HG03432 (cell line): ENCODE results near the gene PDSS1.

Experiments
- ATAC-seq: cut with Tn5 transposase; IDR thresholded peaks from one replicate; pipeline ENCODE4 v1.9.1; 2021; ENCODE audit warnings: mild to moderate bottlenecking, moderate library complexity; ENCODE audit not compliant: unreplicated experiment

Gene PDSS1

DNA sequence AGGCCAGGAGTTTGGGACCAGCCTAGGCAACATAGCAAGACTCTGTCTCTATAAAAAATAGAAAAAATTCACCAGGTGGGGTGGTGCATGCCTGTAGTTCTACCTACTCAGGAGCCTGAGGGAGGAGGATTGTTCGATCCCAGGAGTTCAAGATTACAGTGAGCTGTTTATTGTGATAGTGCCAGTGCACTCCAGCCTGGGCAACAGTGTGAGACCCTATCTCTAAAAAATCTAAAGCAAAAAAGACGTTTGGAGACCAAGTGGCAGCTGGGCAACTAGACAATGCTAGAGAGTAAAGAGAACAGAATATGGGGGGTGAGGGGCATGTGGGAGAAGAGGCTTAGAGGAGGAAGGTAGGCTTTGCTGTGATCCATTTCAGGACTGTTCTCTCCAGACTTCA, 1.4 kb downstream of the PDSS1 start:
- no peak for ATAC-seq

DNA sequence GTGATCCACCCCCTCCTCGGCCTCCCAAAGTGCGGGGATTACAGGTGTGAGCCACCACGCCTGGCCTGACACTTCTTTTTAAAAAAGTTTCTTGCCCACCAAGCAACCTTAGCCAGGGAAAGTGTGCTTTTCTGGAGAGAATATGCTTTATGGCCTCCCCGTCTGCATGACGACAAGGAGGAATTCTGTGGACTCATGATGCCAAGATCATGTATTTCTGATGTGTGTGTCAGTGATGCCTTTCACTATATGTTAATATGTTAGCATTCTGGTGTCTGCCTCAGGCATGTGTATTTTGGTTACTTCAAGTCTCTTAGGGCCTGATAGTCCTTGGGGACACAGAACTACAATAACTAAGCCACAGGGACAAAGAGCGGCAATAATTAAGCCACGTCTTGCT, 2.1 kb downstream of the PDSS1 start:
- ATAC-seq = no peak

DNA sequence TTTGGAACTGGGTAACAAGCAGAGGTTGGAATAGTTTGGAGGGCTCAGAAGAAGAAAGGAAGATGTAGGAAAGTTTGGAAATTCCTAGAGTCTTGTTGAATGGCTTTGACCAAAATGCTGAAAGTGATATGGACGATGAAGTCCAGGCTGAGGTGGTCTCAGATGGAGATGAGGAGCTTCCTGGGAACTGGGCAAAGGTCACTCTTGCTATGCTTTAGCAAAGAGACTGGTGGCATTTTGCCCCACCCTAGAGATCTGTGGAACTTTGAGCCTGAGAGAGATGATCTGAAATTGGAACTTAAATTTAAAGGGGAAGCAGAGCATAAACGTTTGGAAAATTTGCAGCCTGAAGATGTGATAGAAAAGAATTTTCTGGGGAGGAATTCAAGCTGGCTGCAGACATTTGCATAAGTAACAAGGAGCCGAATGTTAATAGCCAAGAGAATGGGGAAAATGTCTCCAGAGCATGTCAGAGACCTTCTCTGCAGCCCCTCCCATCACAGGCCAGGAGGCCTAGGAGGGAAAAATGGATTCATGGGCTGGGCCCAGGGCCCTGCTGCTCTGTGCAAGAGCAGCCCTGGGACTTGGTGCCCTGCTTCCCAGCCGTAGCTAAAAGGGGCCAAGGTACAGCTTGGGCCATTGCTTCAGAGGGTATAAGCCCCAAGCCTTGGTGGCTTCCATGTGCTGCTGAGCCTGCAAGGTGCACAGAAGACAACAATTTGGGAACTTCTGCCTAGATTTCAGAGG, 3.6 kb downstream of the PDSS1 start:
- no peak for ATAC-seq

DNA sequence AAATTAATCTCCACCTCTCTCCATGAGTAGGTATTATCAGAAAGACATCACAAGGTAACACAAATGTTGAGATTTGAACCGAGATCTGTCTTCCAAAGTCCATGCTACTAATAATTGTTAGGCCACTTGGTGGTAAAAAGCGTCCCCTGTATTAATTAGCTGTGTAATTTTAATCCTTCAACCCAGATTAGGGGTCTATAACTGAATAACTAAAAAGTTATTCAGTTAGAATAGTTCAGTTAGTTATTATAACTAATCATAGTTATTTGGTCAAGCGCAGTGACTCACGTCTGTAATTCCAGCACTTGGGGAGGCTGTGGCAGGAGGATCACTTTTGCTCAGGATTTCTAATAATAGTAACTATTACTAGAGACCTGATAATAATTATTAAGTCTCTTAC, 5.6 kb downstream of the PDSS1 start:
- ATAC-seq = no peak

DNA sequence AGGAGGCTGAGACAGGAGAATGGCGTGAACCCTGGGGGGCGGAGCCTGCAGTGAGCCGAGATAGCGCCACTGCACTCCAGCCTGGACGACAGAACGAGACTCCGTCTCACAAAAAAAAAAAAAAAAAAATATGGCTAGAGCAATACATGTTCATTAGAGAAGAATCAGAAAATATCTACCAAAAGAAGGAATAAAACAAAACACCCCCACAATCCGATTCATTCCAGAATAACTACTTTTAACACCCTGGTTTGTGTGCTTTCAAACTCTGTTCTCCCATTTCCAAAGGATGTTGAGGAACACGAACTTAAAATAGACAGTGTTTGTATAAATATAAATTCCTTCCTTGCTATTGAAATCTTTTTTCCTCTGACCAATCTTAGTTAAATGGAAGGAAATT, 6.5 kb downstream of the PDSS1 start:
- no peak for ATAC-seq

DNA sequence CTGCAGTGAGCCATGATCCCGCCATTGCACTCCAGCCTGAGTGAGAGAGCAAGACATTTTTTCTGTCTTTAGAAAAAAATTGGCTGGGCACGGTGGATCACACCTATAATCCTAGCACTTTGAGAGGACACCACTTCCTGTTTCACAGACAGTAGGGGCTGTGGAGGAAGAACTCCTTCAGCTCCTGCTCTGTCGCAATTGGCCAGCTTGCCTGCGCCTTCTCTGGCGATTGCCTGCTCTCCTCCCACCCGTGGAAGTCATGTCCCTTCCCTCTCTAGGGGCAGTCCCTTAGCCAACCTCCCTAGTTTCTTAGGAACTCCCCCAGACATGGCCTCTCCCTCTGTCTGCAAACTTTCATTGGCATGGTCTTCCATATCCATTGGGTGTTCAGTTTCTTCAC, 8.7 kb downstream of the PDSS1 start:
- no peak for ATAC-seq

DNA sequence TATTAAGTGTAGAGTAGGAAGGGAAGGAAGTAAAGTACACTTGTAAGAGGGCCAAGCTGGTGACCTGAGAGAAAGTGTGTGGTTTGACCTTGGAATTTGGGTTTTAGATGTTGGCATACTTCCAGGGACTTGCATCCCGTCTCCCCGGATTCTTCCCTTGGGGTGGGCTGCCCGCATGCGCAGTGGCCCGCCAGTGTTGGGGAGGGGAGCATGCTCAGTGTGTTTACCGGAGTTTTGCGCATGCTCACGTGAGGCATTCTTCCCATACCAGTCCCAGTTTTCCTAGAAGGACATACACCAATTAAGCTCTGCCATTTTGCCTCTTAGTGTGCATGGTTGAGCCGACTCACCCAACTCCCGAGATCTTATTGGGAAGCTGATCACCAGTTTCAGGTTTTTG, 9.4 kb downstream of the PDSS1 start:
- ATAC-seq = no peak

DNA sequence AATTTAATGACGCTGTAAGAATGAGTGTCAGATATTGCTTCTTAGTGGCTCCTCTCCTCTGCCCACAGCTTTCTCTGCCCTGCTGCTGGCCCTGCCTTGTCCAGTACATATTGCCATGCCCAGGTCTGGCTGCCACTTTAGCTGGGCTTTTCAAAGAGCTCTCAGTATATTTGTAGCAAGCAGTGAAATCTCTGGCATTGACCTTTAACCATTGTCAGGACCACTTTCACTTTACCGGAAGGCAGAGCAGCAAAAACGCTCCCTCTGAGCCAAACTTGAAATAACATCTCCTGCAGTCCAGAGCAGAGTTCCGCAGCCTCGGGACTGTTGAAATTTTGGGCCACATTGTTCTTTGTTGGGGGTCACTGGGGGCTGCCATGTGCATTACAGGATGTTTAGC, 13.8 kb downstream of the PDSS1 start:
- no peak for ATAC-seq

DNA sequence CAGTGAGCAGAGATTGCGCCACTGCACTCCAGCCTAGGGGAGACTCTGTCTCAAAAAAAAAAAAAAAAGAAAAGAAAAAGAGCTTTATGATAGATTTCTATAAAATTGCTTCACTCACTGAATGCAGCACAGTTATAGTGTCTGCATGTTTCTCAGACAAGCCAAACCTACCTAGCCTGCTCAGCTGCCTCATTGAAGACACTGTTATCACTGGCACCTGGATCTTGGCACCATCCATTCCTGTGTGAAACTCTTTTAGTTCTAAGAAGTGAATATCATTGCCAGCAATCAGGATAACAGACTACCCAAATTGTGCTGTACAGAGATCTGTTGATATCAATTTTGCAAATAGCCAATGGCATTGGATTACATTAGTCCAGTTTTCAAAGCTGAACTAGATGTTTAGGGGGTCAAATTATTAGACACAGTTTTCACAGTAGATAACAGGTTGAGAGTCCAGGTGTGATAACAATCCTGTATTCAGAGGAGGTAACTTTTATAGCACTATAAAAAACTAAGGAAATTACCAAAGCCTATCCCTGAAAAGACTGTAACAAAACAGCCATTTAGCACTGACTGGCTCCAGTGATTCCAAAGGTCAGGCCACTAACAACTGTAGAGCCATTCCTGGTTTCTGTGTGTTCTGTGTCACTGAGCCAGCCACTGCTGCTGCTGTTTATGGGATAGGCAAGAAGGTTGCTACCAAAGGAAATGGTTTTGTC, 17.1 kb downstream of the PDSS1 start:
- no peak for ATAC-seq

DNA sequence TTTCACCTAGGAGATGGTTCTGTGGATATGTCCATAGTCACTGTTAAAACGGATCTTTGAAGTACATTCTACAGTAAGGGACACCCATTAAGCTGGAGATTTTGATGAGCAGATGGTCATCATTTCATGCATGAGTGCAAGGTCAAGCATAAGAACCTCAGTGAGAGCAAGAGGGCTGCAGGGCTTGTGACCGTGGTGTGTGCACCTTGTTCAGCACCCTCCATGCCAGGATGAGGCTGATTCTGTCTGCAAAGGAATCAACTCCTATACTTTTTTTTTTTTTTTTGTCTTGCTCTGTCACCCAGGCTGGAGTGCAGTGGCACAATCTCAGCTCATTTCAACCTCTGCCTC, 17.6 kb downstream of the PDSS1 start:
- ATAC-seq = no peak

DNA sequence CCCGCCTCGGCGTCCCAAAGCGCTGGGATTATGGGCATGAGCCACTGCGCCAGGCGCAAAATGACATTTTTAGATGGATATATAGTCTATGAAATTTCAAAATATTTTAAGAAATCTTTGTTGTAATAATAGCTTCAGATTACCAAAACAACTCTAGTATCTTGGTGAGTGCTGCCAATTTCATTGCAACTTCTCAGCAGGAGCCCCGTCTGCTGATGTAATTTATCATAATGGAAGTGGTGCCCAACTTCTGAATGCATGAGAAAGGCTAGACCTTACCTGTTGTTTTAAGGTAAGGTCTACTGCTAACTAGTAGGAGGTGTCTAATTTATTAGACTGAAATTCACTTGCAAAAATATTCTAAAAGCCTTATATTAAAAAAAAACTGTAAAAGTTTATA, 20.0 kb downstream of the PDSS1 start:
- ATAC-seq = no peak

DNA sequence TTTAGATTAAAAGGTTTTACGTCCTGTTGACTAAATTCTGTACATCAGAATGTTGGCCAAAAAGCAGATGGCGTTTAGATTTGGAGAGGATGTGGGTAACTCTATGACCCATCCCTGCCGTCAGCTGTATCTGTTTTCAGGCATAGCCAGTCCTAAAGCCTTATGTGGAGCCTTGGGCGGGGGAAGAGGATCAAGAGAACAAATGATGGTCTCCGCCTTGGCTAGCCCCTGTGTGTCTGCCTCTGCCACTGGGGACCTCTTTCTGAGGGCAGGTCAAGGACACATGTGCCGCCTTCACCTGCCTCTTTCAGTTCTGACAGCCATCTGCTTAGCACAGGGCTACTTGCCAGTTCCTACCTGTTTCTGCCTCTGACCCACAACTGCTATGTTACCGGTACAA, 24.1 kb downstream of the PDSS1 start:
- no peak for ATAC-seq

DNA sequence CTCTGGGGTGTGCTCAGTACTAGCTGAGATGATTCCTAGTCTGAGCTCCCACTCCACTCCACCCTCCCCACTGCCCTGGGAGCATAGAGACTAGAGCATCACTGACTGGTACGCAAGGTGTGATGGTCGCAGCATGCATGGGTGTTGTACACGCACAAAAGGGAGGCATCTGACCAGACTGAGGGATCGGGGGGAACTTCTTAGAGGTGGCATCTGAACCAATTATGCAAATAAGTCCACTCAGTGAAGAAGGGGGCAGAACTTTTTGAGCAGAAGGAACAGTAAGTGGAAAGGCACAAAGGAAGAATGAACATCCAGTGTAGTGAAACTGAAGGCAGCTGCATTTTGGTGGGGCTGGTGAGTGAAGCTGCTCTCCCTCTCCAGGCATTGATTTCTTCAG, 25.5 kb downstream of the PDSS1 start:
- no peak for ATAC-seq

DNA sequence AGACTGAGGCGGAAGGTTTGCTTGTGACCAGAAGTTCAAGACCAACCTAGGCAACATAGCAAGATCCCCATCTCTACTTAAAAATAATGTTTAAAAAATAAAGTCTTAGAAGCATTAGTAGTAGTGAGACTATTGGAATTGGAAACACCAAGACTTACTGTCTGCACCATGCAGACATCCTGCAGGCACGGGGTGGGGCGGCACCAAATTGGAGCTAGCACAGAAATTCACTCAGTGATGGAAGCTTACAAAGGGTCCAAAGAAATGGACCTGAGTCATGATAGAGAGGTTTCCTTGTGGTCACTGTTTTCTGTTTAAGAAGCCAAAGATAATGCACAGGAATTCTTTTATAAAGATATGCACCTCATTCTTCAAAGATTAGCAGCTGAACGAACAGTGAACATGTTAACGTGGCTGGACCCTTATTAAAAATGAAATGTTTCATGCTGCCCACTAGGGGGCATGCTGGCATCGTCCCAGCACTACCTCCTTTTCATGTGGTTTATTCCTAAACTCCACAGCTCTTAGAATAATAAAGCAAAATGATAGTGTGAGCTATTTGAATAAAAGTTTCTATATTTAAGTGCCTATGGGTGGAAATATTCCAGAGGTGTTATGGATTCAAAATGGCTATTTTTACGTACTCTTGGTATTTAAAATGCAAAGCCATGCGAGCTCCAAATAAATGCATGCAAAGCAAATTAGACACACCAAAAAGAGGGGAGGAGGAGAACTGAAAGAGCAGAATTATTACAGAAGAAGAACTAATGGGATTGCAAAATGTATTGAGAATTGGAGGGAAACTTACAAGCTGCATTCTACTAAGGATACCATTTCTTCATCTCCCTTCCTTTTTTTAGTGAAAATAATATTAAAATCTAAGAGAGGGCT, 28.6 kb downstream of the PDSS1 start:
- peak; percentile 53 for ATAC-seq

DNA sequence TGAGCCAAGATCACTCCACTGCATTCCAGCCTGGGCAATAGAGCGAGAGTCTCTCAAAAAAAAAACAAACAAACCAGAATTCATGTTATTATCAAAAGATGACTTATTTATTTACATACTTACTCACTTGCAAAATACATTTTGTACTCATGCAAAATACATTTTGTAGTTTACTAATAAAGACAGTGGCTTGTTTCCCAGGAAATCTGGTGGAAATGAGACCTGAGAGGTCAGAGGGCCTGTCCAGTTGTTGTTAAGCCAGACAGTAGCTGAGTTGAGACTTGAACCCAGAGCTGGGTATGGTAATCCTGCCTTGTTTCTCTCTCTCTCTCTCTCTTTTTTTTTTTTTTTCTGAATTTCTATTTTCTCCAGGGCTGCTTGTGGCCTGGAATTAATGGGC, 29.5 kb downstream of the PDSS1 start:
- ATAC-seq = no peak

DNA sequence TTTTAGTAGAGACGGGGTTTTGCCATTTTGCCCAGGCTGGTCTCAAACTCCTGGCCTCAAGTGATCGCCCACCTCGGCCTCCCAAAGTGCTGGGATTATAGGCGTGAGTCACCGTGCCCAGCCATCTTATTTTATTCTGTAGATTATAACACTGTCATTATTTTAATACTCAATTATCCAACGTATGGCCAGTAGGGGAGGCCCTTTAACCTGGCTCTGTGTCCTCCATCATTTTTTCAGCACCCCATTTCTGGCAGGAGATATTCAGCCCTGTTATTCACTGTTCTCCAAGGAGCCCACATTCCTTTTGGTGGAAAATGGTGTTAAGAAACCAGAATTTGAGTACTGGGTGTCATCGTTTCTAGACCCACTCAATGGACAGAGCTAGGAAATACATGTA, 31.5 kb downstream of the PDSS1 start:
- ATAC-seq = no peak

DNA sequence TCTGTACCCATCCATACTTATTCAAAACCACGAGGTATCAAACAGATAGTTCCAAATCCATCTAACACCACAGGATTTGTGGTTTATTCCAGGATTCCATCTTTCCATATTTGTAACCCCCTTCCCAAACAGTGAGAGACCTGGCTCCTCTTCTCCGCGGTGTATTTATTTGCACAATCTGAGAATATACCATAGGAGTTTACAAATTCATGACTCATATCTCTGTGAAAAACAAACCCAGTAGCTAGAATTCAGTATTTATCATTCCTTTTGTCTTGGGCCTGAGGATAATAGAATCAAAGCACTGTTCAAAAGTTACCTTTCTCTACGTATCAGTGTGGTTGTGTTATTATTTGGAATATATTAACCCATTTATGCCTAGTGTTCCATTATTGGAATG, 31.9 kb downstream of the PDSS1 start:
- ATAC-seq = no peak

DNA sequence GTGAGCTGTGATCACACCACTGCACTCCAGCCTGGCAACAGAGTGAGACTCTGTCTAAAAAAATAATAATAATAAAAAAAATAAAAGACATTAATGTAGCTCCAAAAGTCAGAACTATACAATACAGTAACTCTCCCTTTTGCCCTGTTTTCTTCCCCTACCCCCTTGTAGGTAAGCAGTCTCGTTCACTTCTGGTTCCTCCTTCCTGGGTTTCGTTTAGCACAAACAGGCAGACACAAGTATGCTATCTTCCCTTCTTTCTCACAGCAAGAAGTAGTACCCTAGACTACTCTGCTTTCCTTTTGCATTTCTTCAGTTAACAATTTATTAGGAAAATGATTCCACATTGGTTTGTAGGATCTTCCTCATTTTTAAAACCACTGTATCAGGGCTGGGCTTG, 33.1 kb downstream of the PDSS1 start:
- no peak for ATAC-seq

DNA sequence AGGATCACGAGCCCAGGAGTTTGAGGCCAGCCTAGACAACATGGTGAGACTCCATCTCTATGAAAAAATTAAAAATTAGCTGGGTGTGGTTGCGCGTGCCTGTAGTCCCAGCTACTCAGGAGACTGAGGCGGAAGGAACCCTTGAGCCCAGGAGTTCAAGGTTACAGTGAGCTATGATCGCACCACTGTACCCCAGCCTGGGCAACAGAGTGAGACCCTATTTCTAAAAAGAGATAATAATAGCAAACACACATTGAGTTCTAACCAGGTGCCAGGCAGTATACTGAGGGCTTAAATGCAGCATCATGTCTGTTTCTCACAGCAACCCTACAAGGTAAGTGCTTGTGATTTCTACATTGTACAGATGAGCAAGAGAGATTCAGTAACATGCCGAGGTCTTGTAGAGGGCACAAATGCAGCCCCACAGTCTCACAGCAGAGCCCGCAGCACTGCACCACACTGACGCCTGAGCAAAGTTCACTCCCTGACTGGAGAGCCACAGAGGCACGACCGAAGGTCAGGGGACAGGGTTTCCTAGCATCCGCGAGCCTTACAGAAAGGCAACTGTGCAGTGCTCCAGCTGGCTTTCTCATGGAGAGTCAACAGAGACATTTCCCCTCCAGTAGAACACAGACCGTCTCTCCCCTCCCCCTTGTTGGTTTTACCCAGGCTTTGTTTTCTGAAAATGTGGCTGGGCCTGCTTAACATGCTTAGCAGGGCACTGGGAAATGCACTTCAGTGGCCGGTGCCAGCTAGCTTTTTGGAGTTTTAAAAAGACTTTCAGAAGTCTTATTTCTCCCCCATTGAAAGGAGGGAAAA, 36.5 kb downstream of the PDSS1 start:
- no peak for ATAC-seq

DNA sequence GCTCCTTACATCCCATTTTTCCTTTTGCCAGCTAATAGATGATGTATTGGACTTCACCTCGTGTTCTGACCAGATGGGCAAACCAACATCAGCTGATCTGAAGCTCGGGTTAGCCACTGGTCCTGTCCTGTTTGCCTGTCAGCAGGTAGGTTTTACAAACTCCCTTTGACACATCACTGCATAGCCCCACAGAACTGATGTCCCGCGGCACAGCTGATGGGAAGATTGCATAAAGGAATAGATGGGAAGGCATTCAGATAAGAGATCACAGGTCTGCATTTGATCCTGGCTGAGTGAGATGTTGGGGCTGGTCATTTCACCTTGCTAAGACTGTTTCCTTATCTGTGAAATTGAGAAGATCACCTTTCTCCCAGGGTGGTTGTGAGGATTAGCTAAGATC, 37.9 kb downstream of the PDSS1 start:
- ATAC-seq = no peak

DNA sequence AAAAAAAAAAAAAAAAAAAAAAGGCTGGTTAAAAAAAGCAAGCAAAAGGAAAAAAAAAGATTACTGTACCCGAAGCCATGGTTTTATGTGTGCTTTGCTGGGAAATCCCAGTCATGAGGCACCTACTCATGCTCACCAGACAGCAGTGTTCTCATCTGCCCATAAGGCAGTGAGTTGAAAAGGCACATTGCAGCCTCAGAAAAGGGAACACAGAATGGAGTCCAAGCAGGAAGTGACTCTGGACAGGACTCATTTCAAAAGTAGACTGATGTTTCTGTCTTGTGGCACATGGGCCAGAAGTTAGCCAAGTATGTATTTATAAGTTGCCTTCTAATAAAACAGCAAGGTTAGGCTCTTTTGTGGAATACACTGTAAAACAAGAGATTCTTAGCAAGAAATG, 40.2 kb downstream of the PDSS1 start:
- ATAC-seq = peak; percentile 86
